Measurements from ENCODE around the gene HARBI1. TPM values are rescaled to one million over a fixed set of nuclear protein-coding genes. Genes with fewer than 3 reads are reported as not detected.

Gene HARBI1
- total RNA-seq, 1 experiment from 2014 or later: 7.6 TPM

DNA sequence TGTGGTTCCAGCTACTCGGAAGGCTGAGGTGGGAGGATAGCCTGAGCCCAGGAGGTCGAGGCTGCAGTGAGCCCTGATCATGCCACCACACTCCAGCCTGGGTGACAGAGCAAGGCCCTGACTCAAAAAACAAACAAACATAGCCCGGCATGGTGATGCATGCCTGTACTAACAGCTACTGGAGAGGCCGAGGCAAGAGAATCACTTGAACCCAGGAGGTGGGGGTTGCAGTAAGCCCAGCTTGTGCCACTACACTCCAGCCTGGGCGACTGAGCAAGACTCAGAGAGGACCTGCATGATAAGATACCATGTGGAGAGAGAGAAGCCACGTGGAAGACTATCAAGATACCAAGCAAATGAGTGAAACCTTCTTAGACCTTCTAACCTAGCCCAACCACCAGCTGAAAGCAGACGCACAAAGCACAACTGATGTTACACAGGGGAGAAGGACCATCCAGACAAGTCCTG, 59.3 kb downstream of the HARBI1 start:
- no peak overlapping the region for H3K27ac Mint-ChIP-seq (ENCODE audit: unreplicated experiment)
- H3K4me1 ChIP-seq: peaks cover 57% of the 10 kb centered on the region
- no peaks in the 10 kb centered on the region for H3K9me3 ChIP-seq
- H3K4me3 Mint-ChIP-seq (ENCODE audit: unreplicated experiment): no peak overlapping the region
- H3K27me3 Mint-ChIP-seq (ENCODE audit: insufficient read depth, unreplicated experiment): no peaks in the 10 kb centered on the region
- H3K4me3 ChIP-seq (ENCODE audit: low read depth, low read length): no peak overlapping the region
- no TSS peak for BruUV-seq (replicated peaks)
- no peaks in the 10 kb centered on the region for H3K9me3 Mint-ChIP-seq (ENCODE audit: unreplicated experiment)
- DNase-seq: no peak
- intact Hi-C loops (cut with micrococcal nuclease; ENCODE audit: unreplicated experiment): no loop called here
- CTCF ChIA-PET: no interaction called here
- TF ChIP-seq, protein P1, sequence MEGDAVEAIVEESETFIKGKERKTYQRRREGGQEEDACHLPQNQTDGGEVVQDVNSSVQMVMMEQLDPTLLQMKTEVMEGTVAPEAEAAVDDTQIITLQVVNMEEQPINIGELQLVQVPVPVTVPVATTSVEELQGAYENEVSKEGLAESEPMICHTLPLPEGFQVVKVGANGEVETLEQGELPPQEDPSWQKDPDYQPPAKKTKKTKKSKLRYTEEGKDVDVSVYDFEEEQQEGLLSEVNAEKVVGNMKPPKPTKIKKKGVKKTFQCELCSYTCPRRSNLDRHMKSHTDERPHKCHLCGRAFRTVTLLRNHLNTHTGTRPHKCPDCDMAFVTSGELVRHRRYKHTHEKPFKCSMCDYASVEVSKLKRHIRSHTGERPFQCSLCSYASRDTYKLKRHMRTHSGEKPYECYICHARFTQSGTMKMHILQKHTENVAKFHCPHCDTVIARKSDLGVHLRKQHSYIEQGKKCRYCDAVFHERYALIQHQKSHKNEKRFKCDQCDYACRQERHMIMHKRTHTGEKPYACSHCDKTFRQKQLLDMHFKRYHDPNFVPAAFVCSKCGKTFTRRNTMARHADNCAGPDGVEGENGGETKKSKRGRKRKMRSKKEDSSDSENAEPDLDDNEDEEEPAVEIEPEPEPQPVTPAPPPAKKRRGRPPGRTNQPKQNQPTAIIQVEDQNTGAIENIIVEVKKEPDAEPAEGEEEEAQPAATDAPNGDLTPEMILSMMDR (IDR thresholded peaks at IDR 0.05; ENCODE audit: insufficient read depth in 1 of 2, low read depth in 1 of 2, low read length in 1 of 2, severe bottlenecking in 1 of 2, unreplicated experiment in 1 of 2): no peak
- peaks cover 17% of the 10 kb centered on the region for H3K36me3 Mint-ChIP-seq (ENCODE audit: insufficient read depth, unreplicated experiment)
- H3K27me3 ChIP-seq (replicated peaks; ENCODE audit: control insufficient read depth, insufficient read depth, low read length): no peaks in the 10 kb centered on the region
- H3K4me1 Mint-ChIP-seq (ENCODE audit: low read depth, unreplicated experiment): peaks cover 54% of the 10 kb centered on the region
- H3K36me3 ChIP-seq (ENCODE audit: control insufficient read depth, insufficient read depth, low read length): no peaks in the 10 kb centered on the region; the same call in 1 of the 2 replicates
- POLR2A ChIA-PET: no interaction called here

DNA sequence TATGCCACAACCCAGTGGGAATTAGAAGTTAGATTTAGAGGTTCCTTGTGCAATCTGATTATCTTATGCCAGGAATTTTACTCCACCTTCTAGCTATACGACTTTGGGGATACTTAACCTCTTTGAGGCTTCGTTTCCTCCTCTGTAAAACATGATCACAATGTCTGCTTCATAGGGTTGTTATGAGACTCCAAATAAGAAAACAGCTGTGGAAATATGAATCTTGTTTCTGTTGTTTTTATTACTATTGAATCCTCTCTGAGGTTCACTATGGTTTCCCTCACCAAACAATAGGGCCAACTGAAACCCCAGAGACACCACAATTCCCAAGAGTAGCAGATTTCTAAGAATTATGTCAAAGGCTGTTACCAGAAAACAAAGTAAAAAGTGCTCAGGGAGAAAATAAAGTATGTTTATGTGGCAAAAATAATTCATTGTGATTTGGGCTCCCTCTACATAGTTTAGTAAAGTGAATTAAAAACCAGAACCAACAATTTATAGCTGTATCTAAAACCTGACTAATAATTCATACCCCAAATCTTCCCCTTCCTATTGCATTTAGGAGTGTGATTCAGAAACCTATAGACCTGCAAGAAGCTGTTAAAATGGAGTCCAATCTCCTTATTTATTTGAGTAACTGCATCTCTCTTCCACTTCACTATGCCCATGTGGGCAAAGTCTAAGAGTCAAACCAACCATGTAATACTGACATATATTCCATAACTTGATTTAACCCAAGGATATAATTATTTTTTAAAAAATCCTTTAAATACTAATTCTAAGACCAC, 61.6 kb downstream of the HARBI1 start:
- H3K4me3 ChIP-seq (ENCODE audit: low read depth, low read length): no peak overlapping the region
- ChIA-PET POLR2A (interaction anchor here (0.6 to 3.6 kb wide), 3 partner anchors 57 to 312 kb away, joined by 6 to 22 read pairs (median 10); partner anchors contain the start of genes ATG13 and HARBI1), CTCF (interaction anchor here (1.9 kb wide), 1 partner anchor 66 kb away, joined by 6 read pairs; no protein-coding TSS in a partner anchor)
- no peaks in the 10 kb centered on the region for H3K9me3 ChIP-seq
- peaks cover 49% of the 10 kb centered on the region for H3K4me1 ChIP-seq
- Mint-ChIP-seq H3K27ac (ENCODE audit: unreplicated experiment) (peak overlapping the region; percentile 77), H3K4me3 (ENCODE audit: unreplicated experiment) (peak overlapping the region; percentile 74), H3K9me3 (ENCODE audit: unreplicated experiment) (no peaks in the 10 kb centered on the region), H3K4me1 (ENCODE audit: low read depth, unreplicated experiment) (peaks cover 39% of the 10 kb centered on the region), H3K36me3 (ENCODE audit: insufficient read depth, unreplicated experiment) (peaks cover 17% of the 10 kb centered on the region), H3K27me3 (ENCODE audit: insufficient read depth, unreplicated experiment) (no peaks in the 10 kb centered on the region)
- no peaks in the 10 kb centered on the region; the same call in 1 of the 2 replicates for H3K36me3 ChIP-seq (ENCODE audit: control insufficient read depth, insufficient read depth, low read length)
- TF ChIP-seq, protein P1 (IDR thresholded peaks at IDR 0.05; ENCODE audit: insufficient read depth in 1 of 2, low read depth in 1 of 2, low read length in 1 of 2, severe bottlenecking in 1 of 2, unreplicated experiment in 1 of 2): no peak
- no TSS peak for BruUV-seq (replicated peaks)
- no peaks in the 10 kb centered on the region for H3K27me3 ChIP-seq (replicated peaks; ENCODE audit: control insufficient read depth, insufficient read depth, low read length)
- intact Hi-C loops (cut with micrococcal nuclease; ENCODE audit: unreplicated experiment): no loop called here
- no peak for DNase-seq

DNA sequence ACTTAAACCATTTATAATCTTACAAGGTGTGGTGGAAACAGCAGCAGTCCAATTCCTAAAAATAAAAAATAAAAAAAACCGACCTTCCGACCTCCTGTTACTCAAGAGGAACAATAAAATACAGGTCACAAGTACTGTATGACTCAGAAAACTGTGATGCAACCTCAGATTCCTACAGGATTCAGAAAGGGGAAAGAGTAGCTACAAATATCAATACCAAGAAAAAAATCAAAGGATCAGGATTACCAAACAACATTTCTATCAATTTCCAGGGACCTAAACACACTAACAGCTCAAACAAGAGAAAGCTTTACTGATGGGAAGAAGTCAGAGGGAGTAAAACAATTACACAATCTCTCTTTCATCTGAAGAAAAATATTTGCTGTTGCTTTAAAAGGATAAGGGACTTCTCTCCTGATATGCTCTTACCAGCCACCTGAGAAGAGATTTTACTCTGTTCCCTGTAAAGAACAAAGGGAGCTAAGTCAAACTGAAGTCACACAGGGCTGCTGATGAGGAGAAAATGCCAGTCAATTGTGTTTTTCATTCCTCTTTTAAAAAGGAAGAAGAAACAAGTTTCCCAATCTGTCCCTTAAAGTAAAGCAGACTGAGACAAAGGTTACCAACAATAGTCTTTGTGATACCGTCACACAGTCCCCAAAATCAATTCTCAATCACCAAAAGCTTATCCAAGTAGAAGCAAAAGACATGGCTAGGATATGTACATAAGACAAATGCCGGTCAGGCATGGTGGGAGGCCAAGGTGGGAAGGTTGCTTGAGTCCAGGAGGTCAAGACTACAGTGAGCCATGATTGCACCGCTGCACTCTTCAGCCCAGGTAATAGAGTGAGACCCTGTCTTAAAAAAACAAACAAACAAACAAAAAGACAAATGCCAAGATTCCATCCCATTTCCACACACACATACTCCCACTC, 62.5 kb downstream of the HARBI1 start:
- H3K4me1 Mint-ChIP-seq (ENCODE audit: low read depth, unreplicated experiment): peaks cover 32% of the 10 kb centered on the region
- H3K9me3 Mint-ChIP-seq (ENCODE audit: unreplicated experiment): no peaks in the 10 kb centered on the region
- H3K36me3 ChIP-seq (ENCODE audit: control insufficient read depth, insufficient read depth, low read length): no peaks in the 10 kb centered on the region; the same call in none of the 2 replicates
- intact Hi-C loops (cut with micrococcal nuclease; ENCODE audit: unreplicated experiment): loop anchor here (1.0 to 5.0 kb wide), 4 partner anchors 40 to 163 kb away; partner anchors contain the start of genes AMBRA1, ARHGAP1, ATG13 and F2
- peak overlapping the region; percentile 74 for H3K4me3 Mint-ChIP-seq (ENCODE audit: unreplicated experiment)
- H3K4me3 ChIP-seq (ENCODE audit: low read depth, low read length): no peak overlapping the region
- H3K4me1 ChIP-seq: peaks cover 47% of the 10 kb centered on the region
- TF ChIP-seq, protein P1 (IDR thresholded peaks at IDR 0.05; ENCODE audit: insufficient read depth in 1 of 2, low read depth in 1 of 2, low read length in 1 of 2, severe bottlenecking in 1 of 2, unreplicated experiment in 1 of 2): no peak
- ChIA-PET POLR2A (interaction anchor here (0.5 to 3.6 kb wide), 8 partner anchors 21 to 311 kb away, joined by 3 to 22 read pairs (median 4); partner anchors contain the start of genes AMBRA1, ARHGAP1, ATG13 and HARBI1), CTCF (interaction anchor here (0.9 to 1.9 kb wide), 7 partner anchors 25 to 196 kb away, joined by 3 to 6 read pairs (median 5); partner anchors contain the start of genes ATG13 and CHRM4)
- TSS peak; percentile 77 for BruUV-seq (replicated peaks)
- peak; percentile 72 to 86 for DNase-seq
- H3K36me3 Mint-ChIP-seq (ENCODE audit: insufficient read depth, unreplicated experiment): peaks cover 17% of the 10 kb centered on the region
- no peaks in the 10 kb centered on the region for H3K9me3 ChIP-seq
- H3K27ac Mint-ChIP-seq (ENCODE audit: unreplicated experiment): peak overlapping the region; percentile 77
- H3K27me3 ChIP-seq (replicated peaks; ENCODE audit: control insufficient read depth, insufficient read depth, low read length): no peaks in the 10 kb centered on the region
- no peaks in the 10 kb centered on the region for H3K27me3 Mint-ChIP-seq (ENCODE audit: insufficient read depth, unreplicated experiment)
